A172 (cell line): ENCODE results near the gene KBTBD12. TPM values are rescaled to one million over a fixed set of nuclear protein-coding genes. Genes with fewer than 3 reads are reported as not detected.

ENCODE experiments used
- DNase-seq: peaks from one replicate; pipeline ENCODE4 v3.0.0-alpha.2; 2015; ENCODE audit warnings: low spot score
- total RNA-seq: library from RNA; depleted of rRNA; stranded (reverse); fragments of >200 nt; shearing (Covaris generic); gene quantifications from 2 replicates; pipeline ENCODE4 v1.2.3, GENCODE V29; 2014; rRNA removed

Gene KBTBD12
- total RNA-seq, 1 experiment from 2014 or later: not detected

DNA sequence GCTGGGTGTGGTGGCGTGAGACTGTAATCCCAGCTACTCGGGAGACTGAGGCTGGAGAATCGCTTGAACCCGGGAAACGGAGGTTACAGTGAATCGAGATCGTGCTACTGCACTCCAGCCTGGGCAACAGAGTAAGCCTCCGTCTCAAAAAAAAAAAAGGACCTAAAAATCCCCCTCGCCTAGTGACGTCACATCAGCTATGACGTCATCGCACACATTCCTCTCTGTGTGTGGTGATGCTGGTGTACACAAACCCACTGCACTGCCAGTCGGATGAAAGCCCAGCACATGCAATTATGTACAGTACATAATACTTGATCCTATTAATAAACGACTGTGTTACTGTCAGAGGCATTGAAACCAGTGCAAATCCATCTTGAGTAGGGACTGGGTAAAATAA lies 97.0 kb downstream of the KBTBD12 start:
- DNase-seq: no peak

DNA sequence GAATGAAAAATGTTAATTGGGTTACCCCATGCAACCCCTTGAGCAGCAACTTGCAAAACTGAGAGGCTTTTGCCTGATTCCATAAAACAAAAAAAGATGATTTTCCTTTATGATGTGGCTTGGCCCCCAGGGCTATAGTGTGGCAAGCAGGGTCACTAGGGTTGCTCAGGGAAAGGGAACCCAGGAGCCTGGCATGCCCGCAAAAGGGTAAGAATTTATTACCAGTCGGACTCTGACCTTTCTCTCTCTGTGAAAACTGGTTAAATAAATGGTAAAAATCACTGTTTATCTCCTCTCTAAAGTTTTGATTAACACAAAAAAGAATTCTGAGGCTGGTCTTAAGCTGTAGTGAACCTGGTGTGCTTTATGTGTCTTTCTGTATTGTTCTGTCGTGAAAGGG lies 99.5 kb downstream of the KBTBD12 start:
- no peak for DNase-seq

DNA sequence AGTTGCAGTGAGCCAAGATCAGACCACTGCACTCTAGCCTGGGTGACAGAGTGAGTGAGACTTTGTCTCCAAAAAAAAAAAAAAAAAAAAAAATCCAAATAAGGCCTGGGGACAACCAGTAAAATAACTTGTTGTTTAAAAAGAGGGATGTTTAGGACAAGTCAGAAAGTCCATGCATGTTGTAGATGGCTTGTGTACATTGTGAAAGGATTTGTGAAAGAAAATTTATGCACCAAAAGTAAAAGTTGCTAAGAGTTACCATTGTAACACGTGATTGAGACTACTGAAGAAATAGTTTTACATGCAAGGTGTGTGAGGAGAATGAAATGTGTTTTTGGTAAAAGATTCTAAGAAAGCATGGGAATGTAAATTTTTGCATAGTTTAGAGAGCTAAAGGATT lies 101.5 kb downstream of the KBTBD12 start:
- DNase-seq: no peak

DNA sequence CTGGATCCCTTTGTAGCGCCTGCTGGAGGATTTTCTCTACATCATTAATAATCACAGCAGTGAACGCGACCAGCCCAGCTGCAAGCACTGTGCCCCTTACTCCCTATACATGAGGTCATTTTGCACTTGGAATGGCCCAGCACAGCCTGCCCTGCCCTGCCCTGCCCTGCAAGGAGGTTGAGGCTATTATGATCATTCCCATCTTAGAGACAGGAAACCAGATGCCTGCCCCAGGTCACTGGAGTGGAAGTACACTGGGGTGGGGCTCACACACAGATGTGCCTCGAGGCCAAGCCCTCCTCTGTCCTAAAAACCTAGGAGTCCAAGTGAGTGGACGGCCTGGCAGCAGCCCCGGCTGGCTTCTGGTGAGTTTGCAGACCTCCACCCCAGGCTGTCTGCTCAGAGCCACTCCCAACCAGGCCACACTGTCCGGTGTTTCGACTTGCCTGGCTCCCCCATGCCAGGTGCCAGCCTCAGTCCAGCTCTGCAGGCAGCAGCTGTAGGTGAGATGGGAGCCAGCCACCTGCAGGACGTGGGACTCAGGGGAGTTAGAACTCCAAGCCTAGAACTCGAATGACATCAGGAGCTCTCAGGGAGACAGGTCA lies 106.8 kb downstream of the KBTBD12 start:
- no peak for DNase-seq

DNA sequence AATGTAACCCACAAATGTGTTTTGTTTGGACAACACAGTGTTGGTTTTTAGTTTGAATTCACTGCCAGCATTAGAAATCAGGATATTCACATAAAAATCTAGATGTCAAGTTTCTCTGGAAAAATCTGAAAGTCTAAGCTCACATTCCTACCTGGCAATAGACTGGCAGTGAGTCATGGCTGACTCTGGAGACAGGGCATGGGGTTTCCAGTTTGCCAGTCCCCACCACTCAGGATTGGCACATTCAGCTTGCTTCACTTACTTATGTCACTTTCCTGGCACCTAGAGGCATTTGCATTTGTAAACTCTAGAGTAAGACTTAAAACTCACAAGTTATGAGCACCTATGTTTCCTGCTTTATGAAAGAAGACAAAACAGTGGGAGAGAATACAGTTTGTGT lies 118.1 kb downstream of the KBTBD12 start:
- no peak for DNase-seq

DNA sequence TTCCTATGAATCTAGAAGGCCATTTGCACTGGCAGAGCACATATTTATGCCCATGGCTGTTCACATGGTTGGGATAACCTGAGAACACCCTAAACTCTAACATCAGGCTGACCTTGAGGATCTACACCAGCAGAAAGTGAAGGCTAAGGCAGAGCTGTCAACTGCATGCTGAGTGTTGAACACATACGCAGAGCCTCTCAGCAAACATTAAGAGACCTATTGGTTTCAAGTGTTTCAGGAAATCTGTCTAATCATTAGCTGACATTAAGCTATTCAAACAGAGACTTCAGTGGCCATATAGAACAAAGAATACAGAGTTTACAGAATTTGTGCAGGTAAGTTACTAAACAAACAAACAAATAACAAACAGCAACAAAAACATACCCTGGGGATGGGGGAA lies 121.1 kb downstream of the KBTBD12 start:
- no peak for DNase-seq

Other genes starting within 250 kb of the KBTBD12 start
- 1.9 and 4.2 TPM in 2 replicates for gene ABTB1, start 242.3 kb upstream of the KBTBD12 start, total RNA-seq
- 31.2 and 31.4 TPM in 2 replicates for gene MGLL, start 92.7 kb upstream of the KBTBD12 start, total RNA-seq
- 296 and 324 TPM in 2 replicates for gene SEC61A1, start 137.2 kb downstream of the KBTBD12 start, total RNA-seq
- gene RUVBL1, start 208.6 kb downstream of the KBTBD12 start, total RNA-seq: 169 and 205 TPM in 2 replicates
- gene EEFSEC, start 238.2 kb downstream of the KBTBD12 start, total RNA-seq: 3.5 and 4.1 TPM in 2 replicates